Endothelial cell (in vitro differentiated cells): ENCODE measurements around the gene WNT5B. TPM values are rescaled to one million over a fixed set of nuclear protein-coding genes. Genes with fewer than 3 reads are reported as not detected.
A peak's percentile ranks its signal among the peaks of the same experiment; 100 is the strongest.

Experiments
- DNase-seq: peaks from one replicate; pipeline ENCODE4 v3.0.0; 2021; ENCODE audit warnings: low spot score
- H3K27ac Mint-ChIP-seq: one replicate; pipeline ENCODE4 v1.8.0; 2021; ENCODE audit warnings: mixed read lengths, inconsistent platforms; ENCODE audit not compliant: unreplicated experiment
- H3K27me3 Mint-ChIP-seq: one replicate; pipeline ENCODE4 v1.8.0; 2021; ENCODE audit warnings: mild to moderate bottlenecking, moderate library complexity, mixed read lengths, inconsistent platforms; ENCODE audit not compliant: unreplicated experiment
- H3K36me3 Mint-ChIP-seq: one replicate; pipeline ENCODE4 v1.8.0; 2021; ENCODE audit warnings: mild to moderate bottlenecking, low read depth, mixed read lengths, inconsistent platforms; ENCODE audit not compliant: unreplicated experiment
- H3K4me1 Mint-ChIP-seq: one replicate; pipeline ENCODE4 v1.8.0; 2021; ENCODE audit warnings: mild to moderate bottlenecking, mixed read lengths, inconsistent platforms; ENCODE audit not compliant: unreplicated experiment
- H3K4me3 Mint-ChIP-seq: one replicate; pipeline ENCODE4 v1.8.0; 2021; ENCODE audit warnings: mild to moderate bottlenecking, mixed read lengths, inconsistent platforms; ENCODE audit not compliant: unreplicated experiment
- H3K9me3 Mint-ChIP-seq: one replicate; pipeline ENCODE4 v1.8.0; 2021; ENCODE audit warnings: mixed read lengths, inconsistent platforms; ENCODE audit not compliant: unreplicated experiment
- CTCF ChIP-seq: fragments of 200-600 bp; sonication (generic); IDR thresholded peaks from one replicate; pipeline ENCODE4 v1.5.0; 2021; ENCODE audit warnings: antibody characterized with exemption; ENCODE audit not compliant: unreplicated experiment
- total RNA-seq: library from RNA; stranded (reverse); fragmentation: NEBNext Ultra II Directional; extraction: Animal tissue kit (Norgen Biotek cat#: 25700); gene quantifications from one replicate; pipeline ENCODE4 v1.2.1, GENCODE V29; 2021; ENCODE audit not compliant: unreplicated experiment

WNT5B gene
- total RNA-seq, 1 donor from 2014 or later: 7.5 TPM

- Mint-ChIP-seq H3K4me3 (no peak overlapping the region), H3K36me3 (no peaks in the 10 kb centered on the region), H3K4me1 (peaks cover 22% of the 10 kb centered on the region), H3K27me3 (peaks cover 18% of the 10 kb centered on the region), H3K27ac (no peak overlapping the region), H3K9me3 (no peaks in the 10 kb centered on the region)
- DNase-seq: no peak
- no peak for TF ChIP-seq CTCF
Measured at GRCh38 chr12:1632702-1633101, 3.7 kb downstream of the WNT5B start.

GRCh38 chr12:1633459-1633858 lies 4.4 kb downstream of the WNT5B start:
- Mint-ChIP-seq H3K36me3 (peaks cover 1% of the 10 kb centered on the region), H3K27ac (no peak overlapping the region), H3K4me3 (no peak overlapping the region), H3K27me3 (peaks cover 17% of the 10 kb centered on the region), H3K9me3 (no peaks in the 10 kb centered on the region), H3K4me1 (peaks cover 22% of the 10 kb centered on the region)
- no peak for TF ChIP-seq CTCF
- DNase-seq: no peak

- no peak for TF ChIP-seq CTCF
- Mint-ChIP-seq H3K9me3 (no peaks in the 10 kb centered on the region), H3K27me3 (peaks cover 16% of the 10 kb centered on the region), H3K4me3 (no peak overlapping the region), H3K36me3 (peaks cover 3% of the 10 kb centered on the region), H3K4me1 (peaks cover 17% of the 10 kb centered on the region), H3K27ac (no peak overlapping the region)
- DNase-seq: no peak
Measured at GRCh38 chr12:1634149-1634548, 5.1 kb downstream of the WNT5B start.

GRCh38 chr12:1634590-1635191 lies 5.7 kb downstream of the WNT5B start:
- Mint-ChIP-seq H3K4me1 (peaks cover 12% of the 10 kb centered on the region), H3K36me3 (peaks cover 3% of the 10 kb centered on the region), H3K27ac (no peak overlapping the region), H3K4me3 (no peak overlapping the region), H3K27me3 (peaks cover 13% of the 10 kb centered on the region), H3K9me3 (no peaks in the 10 kb centered on the region)
- peak; percentile 83 for DNase-seq
- no peak for TF ChIP-seq CTCF

GRCh38 chr12:1635301-1636095 lies 6.5 kb downstream of the WNT5B start:
- peaks cover 12% of the 10 kb centered on the region for H3K4me1 Mint-ChIP-seq
- H3K36me3 Mint-ChIP-seq: peaks cover 3% of the 10 kb centered on the region
- H3K27ac Mint-ChIP-seq: no peak overlapping the region

More at GRCh38 chr12:1635301-1636095, 6.5 kb downstream of the WNT5B start:
- TF ChIP-seq CTCF: no peak
- H3K4me3 Mint-ChIP-seq: no peak overlapping the region
- H3K9me3 Mint-ChIP-seq: no peaks in the 10 kb centered on the region
- peaks cover 13% of the 10 kb centered on the region for H3K27me3 Mint-ChIP-seq
- no peak for DNase-seq
